Measurements from ENCODE around the gene IFIT5.
"Not testable (repeated sequence)": the region's sequence is repeated elsewhere in the genome, so short reads cannot be mapped to it uniquely, and the experiment has no call there.

Gene IFIT5, protein sequence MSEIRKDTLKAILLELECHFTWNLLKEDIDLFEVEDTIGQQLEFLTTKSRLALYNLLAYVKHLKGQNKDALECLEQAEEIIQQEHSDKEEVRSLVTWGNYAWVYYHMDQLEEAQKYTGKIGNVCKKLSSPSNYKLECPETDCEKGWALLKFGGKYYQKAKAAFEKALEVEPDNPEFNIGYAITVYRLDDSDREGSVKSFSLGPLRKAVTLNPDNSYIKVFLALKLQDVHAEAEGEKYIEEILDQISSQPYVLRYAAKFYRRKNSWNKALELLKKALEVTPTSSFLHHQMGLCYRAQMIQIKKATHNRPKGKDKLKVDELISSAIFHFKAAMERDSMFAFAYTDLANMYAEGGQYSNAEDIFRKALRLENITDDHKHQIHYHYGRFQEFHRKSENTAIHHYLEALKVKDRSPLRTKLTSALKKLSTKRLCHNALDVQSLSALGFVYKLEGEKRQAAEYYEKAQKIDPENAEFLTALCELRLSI

GRCh38 chr10:89414146-89414878, at the start of gene IFIT5:
Gene IFIT5, plus strand, starts transcription at chr10:89414568. Its CDS starts 231 bp downstream, at chr10:89414799.
- DNase-seq (ENCODE audit: low read depth in 2 of 2), result peak; percentile 37 to 51

GRCh38 chr10:89367529-89367928, 46.8 kb upstream of the IFIT5 start:
- no peak for DNase-seq (ENCODE audit: low read depth in 2 of 2)

DNA sequence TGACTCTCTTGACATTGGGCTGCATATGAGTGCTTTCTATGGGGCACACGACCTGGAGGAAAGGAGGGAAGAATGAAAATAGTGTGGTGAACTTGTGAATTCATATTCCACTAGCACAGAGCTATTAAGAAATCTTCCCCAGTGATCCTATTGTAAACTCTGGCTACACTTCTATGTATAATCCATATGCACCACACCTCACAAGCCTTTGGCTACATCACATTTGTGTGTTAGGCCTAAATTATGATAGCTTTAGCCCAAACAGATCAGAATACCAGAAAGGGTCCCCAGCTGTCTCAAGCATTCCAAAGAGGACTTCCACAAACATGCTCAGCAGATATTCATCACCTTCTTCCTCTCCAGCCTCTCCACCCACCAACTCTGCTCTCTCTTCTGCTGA, 46.2 kb upstream of the IFIT5 start:
- DNase-seq (ENCODE audit: low read depth in 2 of 2), result no peak

DNA sequence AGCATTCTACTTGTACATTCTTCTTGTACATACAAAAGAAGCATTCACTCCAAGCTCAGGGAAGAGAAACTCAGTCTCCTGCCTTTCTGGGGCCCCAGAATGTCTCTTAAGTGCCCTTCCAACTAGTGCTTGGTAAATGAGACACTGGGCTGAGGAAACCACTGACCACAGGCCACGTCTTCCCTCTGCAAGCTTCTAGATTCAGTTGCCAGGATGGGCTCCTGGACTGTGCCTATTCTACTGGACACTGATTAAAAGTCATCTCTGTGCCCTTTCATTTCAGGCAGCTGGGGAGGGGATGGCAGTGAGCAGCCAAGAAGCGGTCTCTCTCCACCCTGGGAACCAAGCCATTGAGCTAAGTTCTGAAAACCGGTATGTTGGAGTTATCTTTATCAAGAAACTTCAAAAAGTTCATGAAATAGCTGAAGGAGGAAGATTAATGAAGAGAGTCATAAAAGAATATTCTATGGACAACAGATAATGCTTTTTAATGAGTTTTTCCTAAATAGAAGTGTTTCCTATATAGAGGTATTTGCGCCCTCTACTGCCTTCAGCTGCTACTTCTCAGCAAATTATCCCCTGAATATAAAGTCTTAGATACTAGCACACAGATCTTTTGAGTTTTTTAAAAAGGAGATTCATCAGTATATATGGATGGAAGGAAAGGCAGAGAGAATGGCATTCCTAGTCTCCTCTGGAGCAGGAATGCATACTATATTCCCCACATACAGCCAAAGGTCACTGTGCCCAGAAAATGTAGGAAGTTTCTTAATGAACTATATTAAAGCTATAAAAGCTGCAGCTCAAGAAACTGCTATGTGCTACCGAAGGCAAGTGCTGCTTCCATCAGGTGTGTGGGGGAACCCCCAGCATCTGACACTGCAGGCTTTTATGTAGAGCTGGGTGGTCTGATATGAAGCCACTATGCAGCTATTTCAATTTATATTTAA, 44.9 kb upstream of the IFIT5 start:
- no peak for DNase-seq (ENCODE audit: low read depth in 2 of 2)

DNA sequence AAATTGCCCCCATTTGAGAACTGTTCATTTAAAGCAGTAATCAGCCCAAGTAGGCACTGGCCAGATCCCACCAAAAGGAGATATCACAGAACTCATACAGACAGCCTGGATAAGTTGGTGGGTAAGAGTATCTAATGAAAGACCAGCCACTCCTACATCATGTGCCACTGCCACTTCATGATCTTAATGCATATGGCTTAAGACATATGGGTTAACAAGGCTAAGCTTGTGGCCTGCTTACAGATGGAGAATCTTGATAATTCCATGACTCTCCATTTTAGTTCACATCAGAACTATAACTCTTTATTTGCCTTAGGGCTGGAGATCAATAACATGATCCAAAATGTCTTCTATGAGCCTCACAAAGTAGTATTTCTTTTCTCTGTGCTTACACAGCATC, 43.3 kb upstream of the IFIT5 start:
- DNase-seq (ENCODE audit: low read depth in 2 of 2), result no peak

DNA sequence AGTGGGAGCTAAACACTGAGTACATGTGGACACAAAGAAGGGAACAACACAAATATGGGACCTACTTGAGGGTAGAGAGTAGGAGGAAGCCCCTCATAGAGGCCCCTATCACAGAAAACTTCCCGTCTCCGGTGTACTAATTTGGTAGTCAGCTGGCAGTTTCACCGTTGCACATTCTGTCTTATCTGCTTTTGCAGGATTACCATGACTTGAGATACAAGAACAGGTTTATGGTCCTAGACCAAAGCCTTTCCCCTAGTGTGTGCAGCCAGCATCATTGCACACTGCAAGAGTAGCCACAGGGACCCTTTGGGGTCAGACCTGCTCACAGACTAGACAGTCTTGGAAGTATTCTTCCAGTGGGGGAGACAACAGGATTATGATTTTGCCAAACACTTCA, 42.4 kb upstream of the IFIT5 start:
- DNase-seq (ENCODE audit: low read depth in 2 of 2), result no peak

DNA sequence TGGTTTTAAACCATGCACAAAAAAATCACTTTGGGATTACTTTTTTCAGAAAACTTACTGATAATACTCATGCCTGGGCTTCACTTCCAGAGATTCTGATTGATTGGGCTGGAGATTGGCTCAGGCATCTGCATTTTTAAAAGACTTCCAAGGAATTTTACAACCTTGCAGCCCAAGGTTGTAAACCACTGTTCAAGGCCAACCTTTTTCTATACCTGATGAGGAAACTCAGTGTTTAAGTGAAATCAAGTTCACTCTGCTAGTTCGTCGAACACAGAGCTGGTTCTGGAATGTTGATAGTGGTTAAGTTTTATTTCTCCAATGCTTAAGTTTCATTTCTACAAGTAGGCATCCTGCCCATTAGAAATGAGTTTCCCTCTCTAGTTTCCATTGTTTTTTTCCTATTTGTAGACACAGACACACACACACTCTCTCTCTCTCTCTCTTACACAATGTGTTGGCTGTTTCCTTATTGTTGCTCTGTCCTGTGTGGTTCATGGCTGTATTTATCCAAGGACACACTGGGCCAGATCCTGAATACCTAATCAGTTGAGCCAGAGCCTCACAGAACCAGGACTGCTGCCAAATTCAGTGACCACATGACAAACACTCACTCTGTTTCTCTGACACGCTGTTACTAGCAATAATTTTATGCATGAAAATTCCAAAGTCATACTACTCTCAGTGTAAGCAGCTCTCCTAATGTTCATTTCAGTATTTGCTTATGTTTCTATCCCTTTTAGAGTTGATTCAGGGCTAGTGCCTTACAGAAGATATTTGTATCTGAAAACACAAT, 40.3 kb upstream of the IFIT5 start:
- no peak for DNase-seq (ENCODE audit: low read depth in 2 of 2)

DNA sequence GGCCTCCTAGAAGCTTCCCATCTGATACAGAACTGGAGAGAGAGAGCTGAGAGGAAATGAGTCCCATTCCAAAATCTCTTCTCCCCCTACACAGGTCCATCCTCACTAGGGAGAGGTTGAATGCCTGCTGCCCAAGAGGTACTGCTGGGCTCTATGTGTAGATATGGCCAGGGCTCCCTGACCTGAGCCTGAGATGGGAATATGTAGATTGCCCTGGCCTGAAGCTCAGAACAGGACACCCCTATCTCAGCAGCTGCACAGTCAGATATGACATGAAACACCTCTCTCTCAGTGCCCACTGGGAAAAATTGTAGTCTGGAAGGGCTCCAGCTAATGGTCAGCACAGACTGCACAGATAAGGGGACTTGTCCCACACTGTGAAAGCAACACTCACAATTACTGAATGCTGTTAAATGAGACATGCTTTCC, 39.6 kb upstream of the IFIT5 start:
- no peak for DNase-seq (ENCODE audit: low read depth in 2 of 2)

DNA sequence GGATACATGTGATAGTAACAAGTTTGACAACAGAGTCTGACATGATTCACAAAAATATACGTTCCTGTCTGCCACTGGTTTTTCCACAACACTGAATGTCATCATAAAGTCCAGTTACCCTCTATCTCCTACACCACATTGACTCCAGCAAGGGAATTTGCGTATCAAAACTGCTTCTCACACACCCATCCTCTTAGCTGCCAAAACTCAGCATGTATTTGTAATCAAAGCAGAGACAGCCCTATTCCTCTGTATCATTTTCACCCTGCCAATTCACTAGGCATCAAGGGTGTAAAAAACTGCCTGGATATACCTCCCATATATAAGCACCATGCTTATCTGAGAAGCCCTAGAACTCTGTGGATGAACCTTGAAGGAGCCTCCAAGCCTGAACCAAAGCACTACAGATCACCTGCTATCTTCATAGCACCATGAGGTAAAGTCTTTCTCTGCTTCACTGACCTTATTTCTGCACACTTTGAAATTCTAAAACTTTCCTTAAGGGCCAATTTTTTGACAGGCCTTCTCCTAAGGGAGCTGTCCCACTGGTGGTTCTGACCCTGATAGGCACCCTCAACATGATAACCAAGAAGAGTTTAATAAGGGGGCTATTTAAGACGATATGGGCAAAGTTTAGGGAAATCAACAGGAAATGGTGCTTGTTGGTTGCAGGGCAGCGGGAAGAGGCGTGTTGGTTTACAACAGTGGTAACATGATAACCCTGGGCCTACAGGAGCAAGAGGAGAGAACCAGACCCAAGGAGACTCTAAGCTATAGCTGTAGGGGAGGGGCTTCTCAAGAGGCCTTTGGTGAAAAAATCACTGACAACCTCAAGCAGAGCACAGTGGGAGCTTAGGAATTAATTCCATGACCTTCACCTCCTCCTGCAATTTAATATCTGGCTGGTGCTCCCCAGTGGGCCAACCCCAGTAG, 36.4 kb upstream of the IFIT5 start, which contains the start of gene IFIT1B:
IFIT1B (plus strand) TSS at position 352 of the 933 bp plus-strand sequence; CDS start at position 432, 80 bp downstream.
- no peak for DNase-seq (ENCODE audit: low read depth in 2 of 2)

DNA sequence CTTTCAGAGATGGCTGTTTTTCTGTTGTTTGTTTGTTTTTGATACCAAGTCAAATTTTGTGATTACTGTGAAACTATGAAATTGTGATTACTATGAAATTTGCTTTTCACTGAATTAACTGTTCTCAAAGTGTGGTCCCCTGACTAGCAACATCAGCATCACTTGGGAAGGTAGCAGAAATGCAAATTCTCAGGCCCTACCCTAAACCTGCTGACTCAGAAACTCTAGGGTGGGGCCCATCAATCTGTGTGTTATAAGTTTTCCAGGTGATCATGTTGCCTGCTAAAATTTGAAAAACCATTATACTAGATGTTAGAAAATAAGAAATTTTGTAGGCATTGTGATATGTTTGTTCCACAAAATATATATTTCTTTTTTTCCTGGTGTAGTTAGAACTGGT, 35.3 kb upstream of the IFIT5 start:
- DNase-seq (ENCODE audit: low read depth in 2 of 2), result no peak

- DNase-seq (ENCODE audit: low read depth in 2 of 2), result no peak
These were observed 31.6 kb upstream of the IFIT5 start for GRCh38 chr10:89382757-89383156.

DNA sequence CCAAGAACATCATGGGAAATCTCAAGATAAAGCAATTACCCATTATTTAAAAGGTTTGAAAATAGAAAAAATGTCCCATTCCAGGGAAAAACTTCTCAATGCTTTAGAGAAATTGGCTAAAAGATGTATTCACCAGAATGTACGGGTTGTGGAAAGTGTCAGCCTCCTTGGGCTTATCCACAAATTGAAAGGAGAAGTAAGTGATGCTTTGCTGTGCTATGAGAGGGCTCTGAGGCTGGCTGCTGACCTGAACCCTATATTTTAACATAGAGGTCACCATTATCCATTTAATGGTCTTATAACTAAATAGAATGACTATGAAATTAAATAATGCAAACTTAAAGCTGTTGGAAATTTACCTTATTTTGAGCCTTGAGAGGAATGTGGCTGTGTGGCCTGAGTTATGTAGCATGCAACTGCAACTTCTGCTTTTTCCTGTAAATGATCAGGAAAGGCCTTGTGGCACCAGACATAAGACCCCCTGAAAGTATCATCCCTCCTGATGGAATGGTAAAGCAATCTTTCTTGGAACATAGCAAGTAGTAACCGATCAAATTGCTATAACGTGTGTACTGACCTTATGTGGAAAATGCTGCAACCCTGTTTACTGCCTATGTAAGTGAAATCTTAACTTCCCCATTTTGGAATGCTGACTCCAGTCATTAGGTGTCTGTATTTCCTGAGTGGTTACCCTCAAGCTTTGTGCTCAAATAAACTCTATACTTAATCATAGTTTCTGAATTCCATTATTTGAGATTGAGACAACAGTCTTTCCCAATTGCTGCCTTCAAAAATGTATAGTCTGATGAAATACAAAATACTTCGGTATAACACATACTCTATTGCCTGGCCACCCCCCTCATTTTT, 29.7 kb upstream of the IFIT5 start:
- no peak for DNase-seq (ENCODE audit: low read depth in 2 of 2)

GRCh38 chr10:89388806-89389205, 25.6 kb upstream of the IFIT5 start:
- no peak for DNase-seq (ENCODE audit: low read depth in 2 of 2)

DNA sequence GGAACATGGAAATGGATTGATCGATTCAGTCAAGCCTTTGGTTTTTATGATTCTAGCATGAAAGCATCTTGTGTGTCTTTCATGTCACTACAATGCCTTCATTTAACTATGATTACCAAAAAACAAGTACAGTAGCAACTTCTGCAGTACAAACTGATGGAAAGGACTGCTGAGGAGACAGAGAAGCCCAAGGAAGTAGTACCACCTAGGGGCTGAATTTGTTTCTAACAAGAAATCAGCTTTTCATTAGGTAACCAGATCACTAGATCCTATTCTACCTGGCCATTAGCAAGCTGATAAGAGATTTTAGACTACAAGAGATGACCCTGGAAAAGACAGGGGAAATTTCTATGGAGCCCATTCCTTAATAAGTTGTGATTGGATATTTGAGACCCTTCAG, 25.1 kb upstream of the IFIT5 start:
- DNase-seq (ENCODE audit: low read depth in 2 of 2), result no peak

DNA sequence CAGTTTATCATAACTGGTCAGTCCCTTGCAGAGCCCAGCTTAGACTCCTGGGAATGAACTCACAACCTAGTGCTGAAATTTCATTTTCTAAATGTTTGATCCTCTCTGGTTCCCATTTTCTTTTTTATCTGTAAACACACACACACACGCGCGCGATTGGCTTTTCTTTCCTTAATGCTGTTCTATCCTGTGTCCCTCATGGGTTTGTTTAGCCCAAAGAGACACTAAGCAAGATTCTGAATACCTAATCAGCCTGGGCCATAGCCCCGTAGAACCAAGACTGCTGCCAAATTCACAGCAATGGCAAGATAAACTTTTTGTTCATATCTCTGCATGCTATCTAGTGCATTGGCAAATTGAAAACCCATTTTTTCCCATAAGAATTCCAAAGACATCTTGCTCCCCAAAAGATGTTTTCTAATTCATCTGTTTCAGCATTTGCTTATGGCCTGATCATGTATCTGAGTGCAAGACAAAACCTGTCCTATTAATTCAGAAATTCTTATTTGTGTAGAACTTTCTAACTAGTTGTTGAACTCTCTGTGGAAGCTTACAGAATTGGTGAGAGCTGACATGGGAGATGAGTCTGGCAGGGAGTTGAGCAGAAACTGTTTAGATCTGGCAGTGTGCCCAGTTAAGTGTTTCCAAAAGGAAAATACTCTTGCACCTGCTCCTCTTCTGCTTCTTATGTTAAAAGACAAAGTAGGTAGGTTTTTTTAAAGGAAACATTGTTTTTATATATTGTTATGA, 23.7 kb upstream of the IFIT5 start:
- DNase-seq (ENCODE audit: low read depth in 2 of 2), result no peak

DNA sequence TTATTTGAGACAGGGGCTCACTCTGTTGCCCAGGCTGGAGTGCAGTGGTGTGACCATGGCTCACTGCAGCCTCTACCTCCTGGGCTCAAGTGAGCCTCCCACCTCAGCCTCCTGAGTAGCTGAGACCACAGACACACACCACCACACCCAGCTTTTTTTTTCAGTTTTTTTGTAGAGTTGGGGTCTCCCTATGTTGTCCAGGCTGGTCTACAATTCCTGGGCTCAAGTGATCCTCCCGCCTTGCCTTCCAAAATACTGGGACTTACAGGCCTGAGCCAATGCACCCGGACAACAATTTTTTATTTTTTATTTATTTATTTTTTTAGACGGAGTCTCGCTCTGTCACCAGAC, 23.2 kb upstream of the IFIT5 start:
- not testable (repeated sequence) for DNase-seq (ENCODE audit: low read depth in 2 of 2)

GRCh38 chr10:89391907-89392756, 22.2 kb upstream of the IFIT5 start, which contains the start of gene IFIT1:
Gene IFIT1, plus strand, starts transcription at chr10:89392623. Its CDS starts 90 bp downstream, at chr10:89392713.
- no peak for DNase-seq (ENCODE audit: low read depth in 2 of 2)
